Right lung (tissue), 5 donors: Measurements from ENCODE around the gene ALK. TPM values are rescaled to one million over a fixed set of nuclear protein-coding genes. Genes with fewer than 3 reads are reported as not detected.

ENCODE experiments used
- DNase-seq, 2 donors: peaks; one replicate each; pipeline ENCODE4 v3.0.0-alpha.2; 2013
- polyA plus RNA-seq, 5 donors: library from polyadenylated mRNA; unstranded; fragments of 120-200 nt; gene quantifications; one replicate each; pipeline versions ENCODE4 v1.2.1 to v1.2.3, GENCODE V29; 2013; ENCODE audit warnings: inconsistent platforms in 1 of 5, low replicate concordance in 1 of 5; ENCODE audit not compliant: insufficient read length in 5 of 5, insufficient read depth in 1 of 5

Gene ALK
- polyA plus RNA-seq, 5 donors: 0.03 to 0.27 (median 0.05) TPM

- no peak for DNase-seq
Measured at GRCh38 chr2:29902356-29902755, 19.0 kb downstream of the ALK start.

GRCh38 chr2:29900971-29901633, 20.3 kb downstream of the ALK start:
- DNase-seq: no peak

GRCh38 chr2:29898999-29899398, 22.4 kb downstream of the ALK start:
- no peak for DNase-seq

- DNase-seq: no peak
Measured at GRCh38 chr2:29894822-29895614, 26.4 kb downstream of the ALK start.

GRCh38 chr2:29892585-29893259, 28.7 kb downstream of the ALK start:
- no peak for DNase-seq

- no peak for DNase-seq
Measured at GRCh38 chr2:29881089-29881730, 40.2 kb downstream of the ALK start.

GRCh38 chr2:29880084-29880483, 41.3 kb downstream of the ALK start:
- no peak for DNase-seq

- no peak for DNase-seq
Measured at GRCh38 chr2:29879456-29879855, 41.9 kb downstream of the ALK start.

GRCh38 chr2:29878898-29879297, 42.5 kb downstream of the ALK start:
- no peak for DNase-seq

- no peak for DNase-seq
Measured at GRCh38 chr2:29876374-29876773, 45.0 kb downstream of the ALK start.

- DNase-seq: peak; percentile 5 to 14
Measured at GRCh38 chr2:29874745-29875144, 46.6 kb downstream of the ALK start.

- no peak for DNase-seq
Measured at GRCh38 chr2:29872870-29873269, 48.5 kb downstream of the ALK start.

GRCh38 chr2:29871541-29871940, 49.8 kb downstream of the ALK start:
- DNase-seq: no peak

GRCh38 chr2:29865512-29865911, 55.9 kb downstream of the ALK start:
- DNase-seq: no peak

GRCh38 chr2:29864988-29865387, 56.4 kb downstream of the ALK start:
- no peak for DNase-seq

GRCh38 chr2:29855924-29856639, 65.3 kb downstream of the ALK start:
- no peak for DNase-seq

- DNase-seq: no peak
Measured at GRCh38 chr2:29850794-29851193, 70.6 kb downstream of the ALK start.

GRCh38 chr2:29848566-29849310, 72.6 kb downstream of the ALK start:
- DNase-seq: no peak

- DNase-seq: no peak
Measured at GRCh38 chr2:29847886-29848285, 73.5 kb downstream of the ALK start.

GRCh38 chr2:29844713-29845326, 76.6 kb downstream of the ALK start:
- DNase-seq: no peak
